Immature natural killer cell (primary cell): ENCODE results near the gene RGMA. TPM values are rescaled to one million over a fixed set of nuclear protein-coding genes. Genes with fewer than 3 reads are reported as not detected.
A peak's percentile ranks its signal among the peaks of the same experiment; 100 is the strongest.

Experiments used
- DNase-seq, 3 donors: peaks; one replicate each; pipeline ENCODE4 v3.0.0; 2022; ENCODE audit warnings: mixed read lengths in 1 of 3
- H3K27ac Mint-ChIP-seq, 6 donors: one replicate each; pipeline ENCODE4 v1.8.0; 2020; ENCODE audit warnings: mixed read lengths in 6 of 6, mild to moderate bottlenecking in 5 of 6, inconsistent platforms in 4 of 6, moderate library complexity in 3 of 6
- H3K27me3 Mint-ChIP-seq, 3 donors: one replicate each; pipeline ENCODE4 v1.8.0; 2020 to 2021; ENCODE audit warnings: low read depth in 3 of 3, mild to moderate bottlenecking in 3 of 3, mixed read lengths in 3 of 3, moderate library complexity in 3 of 3, inconsistent platforms in 1 of 3
- H3K36me3 Mint-ChIP-seq, 3 donors: one replicate each; pipeline ENCODE4 v1.8.0; 2020; ENCODE audit warnings: mixed read lengths in 3 of 3, inconsistent platforms in 2 of 3, mild to moderate bottlenecking in 2 of 3
- H3K4me1 Mint-ChIP-seq, 2 donors: one replicate each; pipeline ENCODE4 v1.8.0; 2020; ENCODE audit warnings: inconsistent platforms in 2 of 2, mild to moderate bottlenecking in 2 of 2, mixed read lengths in 2 of 2, moderate library complexity in 1 of 2
- H3K4me3 Mint-ChIP-seq, 5 donors: one replicate each; pipeline ENCODE4 v1.8.0; 2020; ENCODE audit warnings: mild to moderate bottlenecking in 5 of 5, mixed read lengths in 5 of 5, inconsistent platforms in 3 of 5, moderate library complexity in 3 of 5
- H3K9me3 Mint-ChIP-seq, 6 donors: one replicate each; pipeline ENCODE4 v1.8.0; 2020; ENCODE audit warnings: mild to moderate bottlenecking in 6 of 6, mixed read lengths in 6 of 6, inconsistent platforms in 4 of 6, moderate library complexity in 3 of 6
- polyA plus RNA-seq, 3 donors: library from polyadenylated mRNA; unstranded; fragments of 300-500 nt; fragmentation: Illumina TruSeq; gene quantifications; one replicate each; pipeline ENCODE4 v1.2.3, GENCODE V29; 2021

RGMA gene
- polyA plus RNA-seq, 3 donors from 2014 or later, result not detected

GRCh38 chr15:93085692-93086091 is 3.3 kb downstream of the RGMA start:
- Mint-ChIP-seq H3K4me3 (no peak overlapping the region), H3K9me3 (peaks cover 0 to 2% (median 0%) of the 10 kb centered on the region in 6 donors), H3K4me1 (peaks cover 11 to 19% of the 10 kb centered on the region in 2 donors), H3K27me3 (peaks cover 20 to 40% (median 34%) of the 10 kb centered on the region in 3 donors), H3K36me3 (peaks cover 0 to 3% (median 0%) of the 10 kb centered on the region in 3 donors), H3K27ac (no peak overlapping the region)
- no peak for DNase-seq

- no peak overlapping the region for H3K4me3 Mint-ChIP-seq
- H3K36me3 Mint-ChIP-seq, result peaks cover 0 to 2% (median 0%) of the 10 kb centered on the region in 3 donors
- H3K27me3 Mint-ChIP-seq, result peaks cover 11 to 27% (median 24%) of the 10 kb centered on the region in 3 donors
- H3K4me1 Mint-ChIP-seq, result peaks cover 2 to 4% of the 10 kb centered on the region in 2 donors
- peaks cover 0 to under 1% (median 0%) of the 10 kb centered on the region in 6 donors for H3K9me3 Mint-ChIP-seq
- DNase-seq, result no peak
- H3K27ac Mint-ChIP-seq, result no peak overlapping the region
Measured at GRCh38 chr15:93082861-93083260, 6.2 kb downstream of the RGMA start.

- Mint-ChIP-seq H3K4me1 (no peaks in the 10 kb centered on the region), H3K36me3 (no peaks in the 10 kb centered on the region), H3K9me3 (no peaks in the 10 kb centered on the region), H3K27me3 (peaks cover 11 to 18% (median 17%) of the 10 kb centered on the region in 3 donors), H3K4me3 (no peak overlapping the region), H3K27ac (no peak overlapping the region)
- no peak for DNase-seq
Measured at GRCh38 chr15:93081399-93081798, 7.6 kb downstream of the RGMA start.

GRCh38 chr15:93080451-93080850 is 8.6 kb downstream of the RGMA start:
- H3K27ac Mint-ChIP-seq, result no peak overlapping the region
- H3K27me3 Mint-ChIP-seq, result peaks cover 6 to 14% (median 12%) of the 10 kb centered on the region in 3 donors
- DNase-seq, result no peak
- no peaks in the 10 kb centered on the region for H3K4me1 Mint-ChIP-seq
- no peaks in the 10 kb centered on the region for H3K9me3 Mint-ChIP-seq
- no peaks in the 10 kb centered on the region for H3K36me3 Mint-ChIP-seq
- no peak overlapping the region for H3K4me3 Mint-ChIP-seq

- H3K9me3 Mint-ChIP-seq, result no peaks in the 10 kb centered on the region
- peaks cover 0 to 3% (median 0%) of the 10 kb centered on the region in 3 donors for H3K36me3 Mint-ChIP-seq
- H3K27me3 Mint-ChIP-seq, result peaks cover 13 to 32% (median 15%) of the 10 kb centered on the region in 3 donors
- H3K27ac Mint-ChIP-seq, result no peak overlapping the region
- DNase-seq, result no peak
- H3K4me1 Mint-ChIP-seq, result peaks cover 10 to 18% of the 10 kb centered on the region in 2 donors
- no peak overlapping the region for H3K4me3 Mint-ChIP-seq
Measured at GRCh38 chr15:93076875-93077274, 12.1 kb downstream of the RGMA start.

GRCh38 chr15:93076217-93076616 is 12.8 kb downstream of the RGMA start:
- no peaks in the 10 kb centered on the region for H3K9me3 Mint-ChIP-seq
- H3K4me1 Mint-ChIP-seq, result peaks cover 12 to 21% of the 10 kb centered on the region in 2 donors
- H3K27ac Mint-ChIP-seq, result no peak overlapping the region
- H3K36me3 Mint-ChIP-seq, result peaks cover 0 to 4% (median 0%) of the 10 kb centered on the region in 3 donors
- H3K27me3 Mint-ChIP-seq, result peaks cover 13 to 36% (median 20%) of the 10 kb centered on the region in 3 donors
- H3K4me3 Mint-ChIP-seq, result no peak overlapping the region
- no peak for DNase-seq

- Mint-ChIP-seq H3K36me3 (peaks cover 0 to 4% (median 0%) of the 10 kb centered on the region in 3 donors), H3K4me3 (no peak overlapping the region), H3K27ac (no peak overlapping the region), H3K27me3 (peaks cover 11 to 44% (median 23%) of the 10 kb centered on the region in 3 donors), H3K9me3 (no peaks in the 10 kb centered on the region), H3K4me1 (peaks cover 12 to 21% of the 10 kb centered on the region in 2 donors)
- DNase-seq, result no peak
Measured at GRCh38 chr15:93074599-93074998, 14.4 kb downstream of the RGMA start.

- peak overlapping the region in 2 of 6 donors; percentile 68 to 86 for H3K27ac Mint-ChIP-seq
- peak in 2 of 3 donors; percentile 15 to 30 for DNase-seq
- peaks cover 11 to 42% (median 23%) of the 10 kb centered on the region in 3 donors for H3K27me3 Mint-ChIP-seq
- peaks cover 12 to 21% of the 10 kb centered on the region in 2 donors for H3K4me1 Mint-ChIP-seq
- peak overlapping the region; percentile 78 to 90 (median 86) for H3K4me3 Mint-ChIP-seq
- H3K36me3 Mint-ChIP-seq, result peaks cover 0 to 4% (median 0%) of the 10 kb centered on the region in 3 donors
- H3K9me3 Mint-ChIP-seq, result no peaks in the 10 kb centered on the region
Measured at GRCh38 chr15:93073465-93073952, 15.5 kb downstream of the RGMA start.

GRCh38 chr15:93072411-93073394 is 16.3 kb downstream of the RGMA start:
- Mint-ChIP-seq H3K4me3 (peak overlapping the region; percentile 48 to 86 (median 75)), H3K36me3 (peaks cover 0 to 4% (median 0%) of the 10 kb centered on the region in 3 donors), H3K9me3 (peaks cover 0 to 1% (median 0%) of the 10 kb centered on the region in 6 donors), H3K4me1 (peaks cover 12 to 21% of the 10 kb centered on the region in 2 donors), H3K27ac (peak overlapping the region in 1 of 6 donors; percentile 68), H3K27me3 (peaks cover 11 to 36% (median 23%) of the 10 kb centered on the region in 3 donors)
- DNase-seq, result no peak

GRCh38 chr15:93072011-93072410 is 17.0 kb downstream of the RGMA start:
- H3K4me3 Mint-ChIP-seq, result peak overlapping the region; percentile 33 to 75 (median 58)

GRCh38 chr15:93071469-93071936 is 17.5 kb downstream of the RGMA start:
- H3K27ac Mint-ChIP-seq, result no peak overlapping the region
- peak overlapping the region in 1 of 5 donors; percentile 75 for H3K4me3 Mint-ChIP-seq
- peaks cover 0 to 1% (median 0%) of the 10 kb centered on the region in 6 donors for H3K9me3 Mint-ChIP-seq
- peaks cover 0 to 4% (median 0%) of the 10 kb centered on the region in 3 donors for H3K36me3 Mint-ChIP-seq
- peaks cover 10 to 33% (median 25%) of the 10 kb centered on the region in 3 donors for H3K27me3 Mint-ChIP-seq
- no peak for DNase-seq
- H3K4me1 Mint-ChIP-seq, result peaks cover 12 to 21% of the 10 kb centered on the region in 2 donors

More at GRCh38 chr15:93072011-93072410, 17.0 kb downstream of the RGMA start:
- no peak for DNase-seq
- peaks cover 0 to 4% (median 0%) of the 10 kb centered on the region in 3 donors for H3K36me3 Mint-ChIP-seq
- H3K4me1 Mint-ChIP-seq, result peaks cover 12 to 21% of the 10 kb centered on the region in 2 donors
- H3K9me3 Mint-ChIP-seq, result peaks cover 0 to 1% (median 0%) of the 10 kb centered on the region in 6 donors
- H3K27me3 Mint-ChIP-seq, result peaks cover 10 to 36% (median 21%) of the 10 kb centered on the region in 3 donors
- H3K27ac Mint-ChIP-seq, result no peak overlapping the region

GRCh38 chr15:93070551-93071296 is 18.3 kb downstream of the RGMA start:
- peaks cover 12 to 21% of the 10 kb centered on the region in 2 donors for H3K4me1 Mint-ChIP-seq
- peaks cover 0 to 1% (median 0%) of the 10 kb centered on the region in 6 donors for H3K9me3 Mint-ChIP-seq
- peaks cover 10 to 33% (median 25%) of the 10 kb centered on the region in 3 donors for H3K27me3 Mint-ChIP-seq
- no peak overlapping the region for H3K4me3 Mint-ChIP-seq
- H3K27ac Mint-ChIP-seq, result no peak overlapping the region
- H3K36me3 Mint-ChIP-seq, result peaks cover 0 to 4% (median 0%) of the 10 kb centered on the region in 3 donors
- no peak for DNase-seq

GRCh38 chr15:93070132-93070531 is 18.9 kb downstream of the RGMA start:
- Mint-ChIP-seq H3K36me3 (peaks cover 0 to 4% (median 0%) of the 10 kb centered on the region in 3 donors), H3K4me3 (no peak overlapping the region), H3K9me3 (peaks cover 0 to 1% (median 0%) of the 10 kb centered on the region in 6 donors), H3K4me1 (peaks cover 12 to 21% of the 10 kb centered on the region in 2 donors), H3K27ac (no peak overlapping the region), H3K27me3 (peaks cover 6 to 33% (median 22%) of the 10 kb centered on the region in 3 donors)
- DNase-seq, result no peak
